ENCODE data around the gene MYO1A. TPM values are rescaled to one million over a fixed set of nuclear protein-coding genes. Genes with fewer than 3 reads are reported as not detected.
"Not testable (repeated sequence)": the region's sequence is repeated elsewhere in the genome, so short reads cannot be mapped to it uniquely, and the experiment has no call there.

The MYO1A gene
- total and polyA plus RNA-seq, 4 donors: 0.03 to 0.28 (median 0.08) TPM; not detected in 1

DNA sequence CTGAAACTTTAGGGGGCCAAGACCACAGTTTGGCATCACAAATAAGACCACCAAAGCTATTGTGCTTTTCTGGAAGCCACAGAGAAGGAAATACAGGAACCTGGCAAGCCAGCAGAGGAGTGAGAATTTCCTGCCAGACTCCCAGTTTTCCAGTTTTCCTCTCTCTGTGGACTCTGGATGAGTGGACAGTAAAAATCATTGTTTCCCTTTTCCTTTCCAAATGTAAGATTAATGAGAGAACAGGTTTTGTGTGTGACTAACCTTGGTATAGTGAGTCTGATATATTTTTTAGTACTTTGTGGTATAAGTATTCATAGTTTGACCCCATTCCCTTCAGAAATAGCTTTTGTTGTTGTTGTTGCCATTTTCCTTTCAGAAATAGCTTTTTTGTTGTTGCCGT lies 31.0 kb downstream of the MYO1A start:
- no peaks in the 10 kb centered on the region for H3K4me1 ChIP-seq (ENCODE audit: control insufficient read depth in 4 of 4, insufficient read depth in 4 of 4, low read length in 3 of 4)
- H3K27ac ChIP-seq (ENCODE audit: low read depth in 1 of 2, low read length in 2 of 2): no peak overlapping the region
- no peak for DNase-seq (ENCODE audit: low spot score)
- no peaks in the 10 kb centered on the region for H3K36me3 ChIP-seq (ENCODE audit: control insufficient read depth in 4 of 4, insufficient read depth in 3 of 4, low read depth in 1 of 4, low read length in 3 of 4)
- no peaks in the 10 kb centered on the region for H3K27me3 ChIP-seq (ENCODE audit: control insufficient read depth in 4 of 4, insufficient read depth in 4 of 4, low read length in 3 of 4)
- H3K9me3 ChIP-seq (ENCODE audit: control insufficient read depth in 4 of 4, low read length in 3 of 4): no peaks in the 10 kb centered on the region
- no peak overlapping the region for H3K9ac ChIP-seq (ENCODE audit: low read depth in 1 of 2, low read length in 2 of 2)
- no peak overlapping the region for H3K4me3 ChIP-seq (ENCODE audit: low read depth in 1 of 3, low read length in 3 of 3)
- WGBS: 84% methylated on average over 1 of the region's 1 CpG
- no peak for TF ChIP-seq HNF4G (IDR thresholded peaks at IDR 0.05)
- TF ChIP-seq RXRA (IDR thresholded peaks at IDR 0.05): no peak
- TF ChIP-seq JUND (IDR thresholded peaks at IDR 0.05): no peak
- TF ChIP-seq FOXA2 (IDR thresholded peaks at IDR 0.05): no peak
- TF ChIP-seq ZBTB33 (IDR thresholded peaks at IDR 0.05): no peak
- TF ChIP-seq MAX (IDR thresholded peaks at IDR 0.05): no peak
- TF ChIP-seq HNF4A (conservative IDR thresholded peaks at IDR 0.05): no peak
- TF ChIP-seq, protein P1, sequence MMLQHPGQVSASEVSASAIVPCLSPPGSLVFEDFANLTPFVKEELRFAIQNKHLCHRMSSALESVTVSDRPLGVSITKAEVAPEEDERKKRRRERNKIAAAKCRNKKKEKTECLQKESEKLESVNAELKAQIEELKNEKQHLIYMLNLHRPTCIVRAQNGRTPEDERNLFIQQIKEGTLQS (IDR thresholded peaks at IDR 0.05): no peak
- TF ChIP-seq YY1 (IDR thresholded peaks at IDR 0.05): no peak
- no peak for TF ChIP-seq GABPA (IDR thresholded peaks at IDR 0.05 in 1 of 2, conservative IDR thresholded peaks at IDR 0.05 in 1 of 2)
- no peak for TF ChIP-seq FOXA1 (IDR thresholded peaks at IDR 0.05)
- TF ChIP-seq NR2F2 (IDR thresholded peaks at IDR 0.05): no peak
- no peak for TF ChIP-seq SP1 (IDR thresholded peaks at IDR 0.05)
- TF ChIP-seq TAF1 (conservative IDR thresholded peaks at IDR 0.05): no peak

DNA sequence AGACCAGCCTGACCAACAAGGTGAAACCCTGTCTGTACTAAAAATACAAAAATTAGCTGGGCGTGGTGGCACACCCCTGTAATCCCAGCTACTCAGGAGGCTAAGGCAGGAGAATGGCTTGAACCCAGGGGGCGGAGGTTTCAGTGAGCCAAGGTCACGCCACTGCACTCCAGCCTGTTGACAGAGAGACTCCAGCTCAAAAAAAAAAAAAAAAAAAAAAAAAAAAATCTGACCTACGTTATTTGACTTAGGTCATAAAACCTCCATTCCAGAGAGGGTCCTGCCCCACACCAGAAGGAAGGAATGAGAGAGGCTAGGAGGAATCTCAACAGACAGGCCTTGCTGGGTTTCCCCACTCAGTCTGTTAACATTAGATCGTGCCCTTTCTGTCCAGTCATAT lies 31.6 kb downstream of the MYO1A start:
- H3K9ac ChIP-seq (ENCODE audit: low read depth in 1 of 2, low read length in 2 of 2); H3K36me3 ChIP-seq (ENCODE audit: control insufficient read depth in 4 of 4, insufficient read depth in 3 of 4, low read depth in 1 of 4, low read length in 3 of 4); H3K27me3 ChIP-seq (ENCODE audit: control insufficient read depth in 4 of 4, insufficient read depth in 4 of 4, low read length in 3 of 4); H3K27ac ChIP-seq (ENCODE audit: low read depth in 1 of 2, low read length in 2 of 2); DNase-seq (ENCODE audit: low spot score); H3K4me1 ChIP-seq (ENCODE audit: control insufficient read depth in 4 of 4, insufficient read depth in 4 of 4, low read length in 3 of 4); H3K9me3 ChIP-seq (ENCODE audit: control insufficient read depth in 4 of 4, low read length in 3 of 4); H3K4me3 ChIP-seq (ENCODE audit: low read depth in 1 of 3, low read length in 3 of 3): not testable (repeated sequence)
- 68% methylated on average over 5 of the region's 5 CpGs for WGBS

DNA sequence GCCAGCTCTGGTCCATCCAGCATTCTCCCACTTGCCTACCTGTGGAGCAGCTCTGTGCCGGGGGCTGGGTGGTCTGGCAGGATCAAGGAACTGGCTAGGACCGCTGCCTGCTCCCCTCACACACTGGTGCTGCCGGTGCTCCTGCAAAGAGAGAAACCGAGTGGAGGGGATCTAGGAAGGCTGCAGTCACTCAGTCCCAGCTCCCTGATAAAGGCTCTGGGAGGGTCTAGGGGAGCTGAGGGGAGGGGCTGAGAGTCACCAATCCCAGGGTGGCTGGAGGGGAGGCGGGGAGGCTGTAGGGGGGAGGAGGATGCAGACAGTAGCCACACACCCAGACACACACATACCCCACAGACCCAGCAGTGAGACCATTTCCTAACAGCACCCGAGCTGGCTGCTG lies 33.6 kb downstream of the MYO1A start, which contains the start of gene TAC3:
TSS of gene TAC3 (minus strand) at position 182 of the 400 bp plus-strand sequence. CDS start 732 bp downstream, outside the sequence.
- DNase-seq (ENCODE audit: low spot score): no peak
- whole genome bisulfite sequencing: 74% methylated on average over 6 of the region's 6 CpGs
- no peak within 1 kb of the TSS for H3K4me3 ChIP-seq (ENCODE audit: low read depth in 1 of 3, low read length in 3 of 3)
- H3K4me1 ChIP-seq (ENCODE audit: control insufficient read depth in 4 of 4, insufficient read depth in 4 of 4, low read length in 3 of 4): no peaks in the 10 kb centered on the region
- TF ChIP-seq MAX (IDR thresholded peaks at IDR 0.05): no peak
- no peaks in the 10 kb centered on the region for H3K36me3 ChIP-seq (ENCODE audit: control insufficient read depth in 4 of 4, insufficient read depth in 3 of 4, low read depth in 1 of 4, low read length in 3 of 4)
- no peak within 1 kb of the TSS for H3K27ac ChIP-seq (ENCODE audit: low read depth in 1 of 2, low read length in 2 of 2)
- H3K9me3 ChIP-seq (ENCODE audit: control insufficient read depth in 4 of 4, low read length in 3 of 4): no peaks in the 10 kb centered on the region
- H3K27me3 ChIP-seq (ENCODE audit: control insufficient read depth in 4 of 4, insufficient read depth in 4 of 4, low read length in 3 of 4): no peaks in the 10 kb centered on the region
- no peak within 1 kb of the TSS for H3K9ac ChIP-seq (ENCODE audit: low read depth in 1 of 2, low read length in 2 of 2)
